Measurements from ENCODE around the gene CDC26. TPM values are rescaled to one million over a fixed set of nuclear protein-coding genes. Genes with fewer than 3 reads are reported as not detected.
A peak's percentile ranks its signal among the peaks of the same experiment; 100 is the strongest.
"Not testable (repeated sequence)": the region's sequence is repeated elsewhere in the genome, so short reads cannot be mapped to it uniquely, and the experiment has no call there.

Gene CDC26
- total RNA-seq, 2 donors from 2014 or later, result 47.0 to 47.9 TPM

DNA sequence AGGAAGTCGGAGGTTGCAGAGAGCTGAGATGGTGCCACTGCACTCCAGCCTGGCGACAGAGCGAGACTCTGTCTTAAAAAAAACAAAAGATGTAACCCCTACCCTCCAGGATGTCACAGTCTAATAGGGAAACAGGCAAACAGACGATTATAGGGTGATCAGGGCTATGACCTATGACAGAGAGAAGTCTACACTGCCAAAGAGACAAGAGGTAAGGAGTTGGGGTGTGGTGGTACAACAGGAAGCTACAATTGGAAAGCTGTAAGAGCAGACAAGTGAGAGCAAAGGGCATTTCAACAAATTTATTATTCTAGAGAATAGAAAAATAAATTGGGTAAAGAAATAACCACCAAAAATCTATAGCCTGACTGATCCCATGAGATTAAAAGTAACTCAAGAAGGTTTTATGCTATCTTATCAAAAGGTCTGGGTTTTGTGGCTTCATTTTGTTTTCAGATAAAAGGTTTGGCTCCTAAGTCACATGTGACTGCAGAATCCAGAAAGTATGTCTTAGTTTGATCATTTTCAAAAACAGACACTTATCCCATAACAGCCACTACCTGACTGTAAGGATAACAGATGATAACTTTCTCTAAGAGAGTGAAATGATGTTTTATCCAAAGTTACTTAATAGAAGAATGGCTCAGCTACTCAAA, 7.3 kb downstream of the CDC26 start:
- Mint-ChIP-seq H3K27ac (peak overlapping the region; percentile 52), H3K36me3 (ENCODE audit: low read depth) (no peaks in the 10 kb centered on the region), H3K27me3 (no peaks in the 10 kb centered on the region), H3K9me3 (no peaks in the 10 kb centered on the region), H3K4me1 (peaks cover 19% of the 10 kb centered on the region), H3K4me3 (no peak overlapping the region)
- ATAC-seq (replicated peaks), result no peak

DNA sequence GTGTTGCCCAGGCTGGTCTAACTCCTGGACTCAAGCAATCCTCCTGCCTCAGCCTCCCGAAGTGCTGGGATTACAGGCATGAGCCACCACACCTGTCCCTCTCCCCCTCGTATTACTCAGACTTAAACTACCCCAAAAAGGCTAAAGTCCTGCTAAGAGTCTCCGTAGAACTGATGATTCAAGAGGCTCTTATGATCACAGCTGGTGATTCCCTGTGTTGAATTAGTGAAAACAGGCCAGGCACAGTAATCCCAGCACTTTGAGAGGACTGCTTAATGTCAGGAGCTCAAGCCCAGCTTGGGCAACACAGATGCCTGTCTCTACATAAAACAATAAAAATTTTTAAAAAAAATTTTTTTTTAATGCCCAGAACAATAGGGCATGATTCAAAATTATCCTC, 9.2 kb downstream of the CDC26 start:
- H3K4me1 Mint-ChIP-seq, result peaks cover 18% of the 10 kb centered on the region
- H3K27ac Mint-ChIP-seq, result no peak overlapping the region
- no peaks in the 10 kb centered on the region for H3K27me3 Mint-ChIP-seq
- no peaks in the 10 kb centered on the region for H3K9me3 Mint-ChIP-seq
- no peak overlapping the region for H3K4me3 Mint-ChIP-seq
- ATAC-seq (replicated peaks), result no peak
- peaks cover 15% of the 10 kb centered on the region for H3K36me3 Mint-ChIP-seq (ENCODE audit: low read depth)

DNA sequence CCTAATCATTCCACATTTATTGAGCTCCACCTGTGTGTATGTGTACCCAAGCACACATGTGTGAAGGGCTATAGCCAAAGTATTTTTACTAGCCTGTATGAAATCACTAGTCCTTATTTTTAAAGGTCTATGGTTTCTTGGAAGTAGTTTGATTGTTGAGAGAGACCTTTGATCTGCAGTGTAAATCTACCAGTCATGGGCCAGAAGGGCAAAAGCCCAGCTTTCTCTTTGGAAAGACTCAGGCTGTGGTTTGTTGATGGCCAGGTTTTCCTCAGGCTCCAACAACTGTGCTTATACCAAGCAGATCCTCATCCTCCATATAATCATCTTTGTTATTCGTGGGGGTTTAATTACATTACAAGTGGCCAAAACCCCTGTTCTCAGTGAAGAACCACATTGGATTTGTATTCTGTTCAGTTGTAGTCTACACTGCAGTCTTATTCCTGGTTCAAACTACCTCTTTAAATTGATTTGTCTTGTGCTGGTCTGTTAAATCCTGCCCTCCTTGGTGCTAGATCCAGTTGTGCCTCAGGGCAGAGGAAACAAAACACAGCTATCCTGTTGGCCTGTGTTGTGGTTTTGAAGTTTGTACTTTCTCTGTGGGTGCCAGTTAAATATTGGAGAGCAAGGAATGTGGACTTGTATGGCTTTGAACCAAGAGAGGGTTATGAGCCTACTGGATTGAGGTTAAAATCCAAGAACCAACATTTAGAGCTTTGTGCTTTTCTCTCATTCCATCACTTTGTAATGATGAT, 13.3 kb downstream of the CDC26 start:
- no peak overlapping the region for H3K4me3 Mint-ChIP-seq
- no peaks in the 10 kb centered on the region for H3K9me3 Mint-ChIP-seq
- H3K36me3 Mint-ChIP-seq (ENCODE audit: low read depth), result peaks cover 53% of the 10 kb centered on the region
- H3K27me3 Mint-ChIP-seq, result no peaks in the 10 kb centered on the region
- no peak overlapping the region for H3K27ac Mint-ChIP-seq
- ATAC-seq (replicated peaks), result no peak
- no peaks in the 10 kb centered on the region for H3K4me1 Mint-ChIP-seq

DNA sequence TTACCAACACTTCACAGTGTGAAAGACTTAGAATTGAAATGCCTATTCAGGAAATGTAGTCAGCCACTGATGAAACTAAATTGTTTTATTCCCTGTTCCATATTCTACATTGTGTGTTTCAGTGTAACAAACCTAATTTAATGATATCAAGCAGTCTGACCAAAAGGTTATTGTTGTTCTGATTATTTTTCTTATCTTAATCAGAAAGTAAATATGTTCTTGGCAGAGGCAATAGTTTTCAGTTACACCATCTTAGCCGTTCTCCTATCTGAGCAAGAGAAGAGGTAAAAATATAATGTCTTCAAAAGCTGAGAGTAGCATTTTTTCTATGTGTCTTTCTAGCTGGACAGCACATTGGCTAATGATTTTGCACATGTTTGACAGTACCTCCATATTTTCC, 17.1 kb downstream of the CDC26 start:
- no peak for ATAC-seq (replicated peaks)
- Mint-ChIP-seq H3K27me3 (no peaks in the 10 kb centered on the region), H3K4me1 (no peaks in the 10 kb centered on the region)

DNA sequence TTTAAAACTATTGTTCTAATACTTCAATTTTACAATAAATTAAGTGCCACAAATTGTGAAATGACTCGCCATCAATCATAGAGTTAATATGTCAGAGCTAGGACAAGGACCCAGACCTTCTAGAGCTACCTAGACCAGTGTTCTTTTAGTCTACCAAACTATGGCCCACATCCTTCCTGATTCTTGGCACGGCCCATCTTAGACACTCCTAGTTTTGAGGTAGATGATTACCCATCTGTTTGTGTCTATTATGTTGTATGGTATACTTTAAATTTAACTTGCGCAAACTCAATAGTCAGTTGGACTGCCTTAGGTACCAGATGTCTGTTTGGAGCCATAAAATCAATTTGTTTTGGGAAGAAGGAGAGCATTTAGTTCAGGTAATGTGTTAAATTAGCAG, 17.5 kb downstream of the CDC26 start:
- Mint-ChIP-seq H3K4me1 (no peaks in the 10 kb centered on the region), H3K9me3 (no peaks in the 10 kb centered on the region), H3K36me3 (ENCODE audit: low read depth) (peaks cover 65% of the 10 kb centered on the region), H3K27ac (no peak overlapping the region), H3K4me3 (no peak overlapping the region), H3K27me3 (no peaks in the 10 kb centered on the region)
- no peak for ATAC-seq (replicated peaks)

More for the DNA sequence above, 17.1 kb downstream of the CDC26 start:
- Mint-ChIP-seq H3K27ac (no peak overlapping the region), H3K4me3 (no peak overlapping the region), H3K9me3 (no peaks in the 10 kb centered on the region), H3K36me3 (ENCODE audit: low read depth) (peaks cover 65% of the 10 kb centered on the region)

DNA sequence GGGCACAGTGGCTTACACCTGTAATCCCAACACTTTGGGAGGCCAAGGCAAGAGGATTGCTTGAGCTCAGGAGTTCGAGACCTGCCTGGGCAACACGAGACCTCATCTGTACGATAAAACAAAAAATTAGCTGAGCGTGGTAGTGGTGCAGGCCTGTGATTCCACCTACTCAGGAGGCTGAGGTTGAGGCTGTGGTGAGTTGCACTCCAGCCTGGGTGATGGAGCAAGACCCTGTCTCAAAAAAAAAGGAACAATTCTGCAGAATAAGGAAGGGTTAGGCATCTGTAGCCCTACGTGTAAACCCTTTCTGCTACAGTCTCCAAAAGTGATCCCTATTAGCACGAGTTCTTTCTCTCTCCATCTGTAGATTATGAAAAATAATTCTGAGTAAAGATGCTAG, 19.9 kb downstream of the CDC26 start:
- no peaks in the 10 kb centered on the region for H3K9me3 Mint-ChIP-seq
- no peak overlapping the region for H3K27ac Mint-ChIP-seq
- no peaks in the 10 kb centered on the region for H3K27me3 Mint-ChIP-seq
- ATAC-seq (replicated peaks), result no peak
- no peaks in the 10 kb centered on the region for H3K4me1 Mint-ChIP-seq
- H3K4me3 Mint-ChIP-seq, result no peak overlapping the region
- peaks cover 42% of the 10 kb centered on the region for H3K36me3 Mint-ChIP-seq (ENCODE audit: low read depth)

DNA sequence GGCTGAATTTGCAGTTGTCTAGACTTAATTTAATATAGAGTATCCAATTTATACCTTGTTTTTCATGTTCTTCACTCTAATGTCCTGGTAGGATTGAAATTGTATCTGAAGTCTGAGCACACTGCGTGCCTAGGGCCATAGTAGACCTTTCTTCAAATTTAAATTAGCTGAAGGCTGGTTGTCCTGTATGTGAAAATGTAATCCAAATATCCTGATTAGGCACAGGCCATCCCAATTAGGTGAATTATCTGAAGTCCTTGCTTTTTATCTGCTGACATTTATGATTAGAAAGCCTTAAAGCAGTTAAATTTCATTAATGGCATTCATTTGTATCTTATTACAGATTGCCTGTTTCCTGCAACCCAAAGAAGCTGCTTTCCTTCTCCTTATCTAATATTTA, 20.4 kb downstream of the CDC26 start:
- no peak overlapping the region for H3K4me3 Mint-ChIP-seq
- H3K27me3 Mint-ChIP-seq, result no peaks in the 10 kb centered on the region
- no peak for ATAC-seq (replicated peaks)
- H3K27ac Mint-ChIP-seq, result no peak overlapping the region
- peaks cover 38% of the 10 kb centered on the region for H3K36me3 Mint-ChIP-seq (ENCODE audit: low read depth)
- H3K9me3 Mint-ChIP-seq, result no peaks in the 10 kb centered on the region
- H3K4me1 Mint-ChIP-seq, result no peaks in the 10 kb centered on the region

DNA sequence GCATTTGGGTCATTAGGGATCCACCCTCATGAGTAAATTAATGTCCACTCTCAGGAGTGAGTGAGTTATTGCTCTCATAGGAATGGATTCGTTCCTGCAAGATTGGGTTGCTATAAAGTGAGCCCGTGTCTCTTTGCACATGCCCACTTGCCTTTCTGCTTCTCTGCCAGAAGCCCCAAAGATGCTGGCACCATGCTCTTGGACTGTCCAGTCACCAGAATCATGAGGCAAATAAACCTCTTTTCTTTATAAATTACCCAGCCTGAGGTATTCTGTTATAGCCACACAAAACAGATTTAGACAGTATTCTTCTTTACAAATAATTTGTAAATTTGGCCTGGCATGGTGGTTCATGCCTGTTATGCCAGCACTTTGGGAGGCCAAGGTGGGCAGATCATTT, 24.6 kb downstream of the CDC26 start:
- Mint-ChIP-seq H3K27ac (no peak overlapping the region), H3K4me3 (no peak overlapping the region), H3K4me1 (no peaks in the 10 kb centered on the region), H3K9me3 (no peaks in the 10 kb centered on the region), H3K36me3 (ENCODE audit: low read depth) (no peaks in the 10 kb centered on the region), H3K27me3 (no peaks in the 10 kb centered on the region)
- no peak for ATAC-seq (replicated peaks)

DNA sequence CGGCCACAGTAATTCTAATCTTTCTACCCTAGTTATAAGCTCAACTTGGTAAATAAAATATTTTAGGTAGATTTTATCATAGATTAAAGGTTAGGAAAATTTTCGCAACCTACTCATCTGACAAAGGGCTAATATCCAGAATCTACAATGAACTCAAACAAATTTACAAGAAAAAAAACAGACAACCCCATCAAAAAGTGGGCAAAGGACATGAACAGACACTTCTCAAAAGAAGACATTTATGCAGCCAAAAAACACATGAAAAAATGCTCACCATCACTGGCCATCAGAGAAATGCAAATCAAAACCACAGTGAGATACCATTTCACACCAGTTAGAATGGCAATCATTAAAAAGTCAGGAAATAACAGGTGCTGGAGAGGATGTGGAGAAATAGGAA, 25.7 kb downstream of the CDC26 start:
- H3K4me3 Mint-ChIP-seq; H3K9me3 Mint-ChIP-seq; H3K36me3 Mint-ChIP-seq (ENCODE audit: low read depth); H3K27ac Mint-ChIP-seq; H3K4me1 Mint-ChIP-seq; H3K27me3 Mint-ChIP-seq; ATAC-seq (replicated peaks): not testable (repeated sequence)

DNA sequence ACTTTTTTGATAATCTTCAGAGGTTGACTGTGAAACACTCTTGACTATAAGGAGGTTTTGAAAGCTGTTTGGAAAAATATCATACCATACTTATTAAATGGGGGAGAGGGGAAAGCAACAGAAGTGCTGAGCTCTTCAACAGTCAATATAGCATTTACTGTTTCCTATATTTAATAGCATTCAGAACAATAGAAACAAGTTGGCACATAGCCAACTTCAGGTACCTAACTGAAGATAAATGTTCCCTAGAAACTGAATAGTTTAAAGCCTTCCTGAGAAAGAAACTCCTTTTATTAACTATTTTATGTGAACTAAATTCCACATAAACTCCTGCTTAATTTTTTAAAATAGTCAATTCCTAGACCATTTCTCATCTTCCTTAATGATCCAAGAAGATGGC, 27.7 kb downstream of the CDC26 start:
- Mint-ChIP-seq H3K9me3 (no peaks in the 10 kb centered on the region), H3K27me3 (no peaks in the 10 kb centered on the region), H3K4me1 (no peaks in the 10 kb centered on the region), H3K4me3 (no peak overlapping the region), H3K36me3 (ENCODE audit: low read depth) (no peaks in the 10 kb centered on the region), H3K27ac (no peak overlapping the region)
- no peak for ATAC-seq (replicated peaks)

DNA sequence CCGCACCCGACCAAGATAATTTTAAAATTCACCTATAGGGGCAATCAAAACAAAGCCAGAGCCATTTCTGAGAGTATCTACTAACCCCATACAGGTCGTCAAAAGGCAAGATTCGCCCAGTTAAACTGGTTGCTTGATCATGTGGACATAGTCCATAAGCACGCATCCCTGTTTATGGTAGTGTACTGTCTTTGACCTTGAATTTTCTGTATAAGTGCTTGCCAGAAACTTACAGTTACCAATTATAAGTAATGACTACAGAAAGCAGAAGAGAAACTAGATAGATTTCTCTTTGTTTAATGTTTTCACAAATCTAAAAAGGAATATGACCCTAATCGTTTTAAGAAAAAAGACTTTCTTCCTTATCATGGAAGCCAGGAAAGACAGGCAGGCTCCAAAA, 28.4 kb downstream of the CDC26 start:
- Mint-ChIP-seq H3K4me3 (no peak overlapping the region), H3K4me1 (no peaks in the 10 kb centered on the region), H3K36me3 (ENCODE audit: low read depth) (no peaks in the 10 kb centered on the region), H3K27me3 (no peaks in the 10 kb centered on the region), H3K9me3 (no peaks in the 10 kb centered on the region), H3K27ac (no peak overlapping the region)
- no peak for ATAC-seq (replicated peaks)

DNA sequence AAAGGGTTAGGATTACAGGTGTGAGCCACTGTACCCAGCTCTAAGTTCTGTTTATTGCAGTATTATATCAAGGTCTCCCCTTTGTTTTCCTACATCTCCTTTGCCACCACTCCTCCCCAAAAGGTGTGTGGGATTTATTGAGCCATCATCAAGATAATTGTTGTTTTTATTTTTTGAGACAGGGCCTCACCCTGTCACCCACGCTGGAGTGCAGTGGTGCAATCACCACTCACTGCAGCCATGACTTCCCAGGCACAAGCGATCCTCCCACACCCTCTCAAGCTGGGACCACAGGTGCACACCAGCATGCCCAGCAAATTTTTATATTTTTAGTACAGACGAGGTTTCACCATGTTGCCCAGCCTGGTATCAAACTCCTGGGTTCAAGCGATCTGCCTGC, 29.5 kb downstream of the CDC26 start:
- H3K36me3 Mint-ChIP-seq (ENCODE audit: low read depth), result no peaks in the 10 kb centered on the region
- H3K4me3 Mint-ChIP-seq, result no peak overlapping the region
- no peaks in the 10 kb centered on the region for H3K27me3 Mint-ChIP-seq
- H3K27ac Mint-ChIP-seq, result no peak overlapping the region
- no peaks in the 10 kb centered on the region for H3K9me3 Mint-ChIP-seq
- no peak for ATAC-seq (replicated peaks)
- H3K4me1 Mint-ChIP-seq, result no peaks in the 10 kb centered on the region

DNA sequence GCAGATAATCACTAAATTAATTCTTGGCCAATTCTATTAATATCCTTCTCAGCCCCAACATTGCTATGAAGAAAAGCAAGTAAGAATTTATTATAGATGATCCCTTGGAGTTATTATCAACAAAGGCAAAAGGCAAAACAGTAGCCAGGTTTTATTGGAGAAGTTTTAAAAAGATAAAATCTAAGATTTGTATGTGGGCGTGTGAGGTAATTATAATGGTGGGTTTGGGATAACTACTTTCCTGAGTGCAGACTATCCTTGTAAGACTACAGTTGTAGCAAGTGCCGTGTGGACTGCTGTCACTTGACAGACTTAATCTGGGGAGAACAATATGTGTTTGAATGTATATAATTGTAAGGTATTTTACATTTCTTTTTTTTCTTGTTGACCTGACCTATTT, 30.8 kb downstream of the CDC26 start:
- no peak for ATAC-seq (replicated peaks)
- no peaks in the 10 kb centered on the region for H3K9me3 Mint-ChIP-seq
- H3K36me3 Mint-ChIP-seq (ENCODE audit: low read depth), result no peaks in the 10 kb centered on the region

DNA sequence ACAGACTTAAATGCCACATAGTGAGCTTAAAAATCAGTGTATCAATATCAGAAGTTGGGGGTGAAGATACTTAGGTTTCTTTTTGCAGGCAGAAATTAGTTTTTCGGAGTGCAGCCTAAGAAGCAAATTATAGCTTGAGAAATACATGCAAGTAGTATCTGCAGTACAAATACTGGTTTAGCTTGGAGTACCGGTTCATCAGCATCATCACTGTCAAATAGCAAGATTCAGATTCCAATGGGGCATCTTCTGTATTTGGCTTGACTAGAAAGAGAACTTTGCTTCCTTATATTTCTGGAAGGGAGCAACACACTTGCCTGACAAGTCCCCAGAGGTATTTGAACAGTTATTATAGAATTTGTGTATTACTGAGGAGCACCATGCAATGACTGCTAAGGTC, 34.2 kb downstream of the CDC26 start:
- no peak for ATAC-seq (replicated peaks)
- peaks cover 4% of the 10 kb centered on the region for H3K4me1 Mint-ChIP-seq
- no peaks in the 10 kb centered on the region for H3K27me3 Mint-ChIP-seq
- no peak overlapping the region for H3K27ac Mint-ChIP-seq
- H3K9me3 Mint-ChIP-seq, result no peaks in the 10 kb centered on the region
- H3K4me3 Mint-ChIP-seq, result no peak overlapping the region
- H3K36me3 Mint-ChIP-seq (ENCODE audit: low read depth), result no peaks in the 10 kb centered on the region

More for the DNA sequence above, 30.8 kb downstream of the CDC26 start:
- H3K4me3 Mint-ChIP-seq, result no peak overlapping the region
- no peaks in the 10 kb centered on the region for H3K4me1 Mint-ChIP-seq
- no peak overlapping the region for H3K27ac Mint-ChIP-seq
- H3K27me3 Mint-ChIP-seq, result no peaks in the 10 kb centered on the region

DNA sequence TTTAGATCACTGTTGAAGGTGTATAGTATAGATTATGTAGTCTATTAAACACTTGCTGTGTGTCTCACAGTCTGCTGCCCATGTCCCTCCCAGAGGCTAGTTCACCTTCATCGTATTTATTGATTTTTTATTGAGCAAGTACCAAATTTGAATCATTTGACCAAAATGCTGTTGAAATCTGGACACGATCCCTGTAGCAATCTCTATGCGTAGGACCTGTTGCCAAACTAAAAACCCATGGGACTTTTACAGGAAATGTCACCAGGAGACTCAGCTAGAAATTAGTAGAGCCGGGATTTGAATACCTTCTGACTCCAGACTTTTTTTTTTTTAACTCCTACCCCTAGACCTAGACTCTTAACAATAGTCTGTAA, 36.5 kb downstream of the CDC26 start:
- Mint-ChIP-seq H3K4me1 (peaks cover 7% of the 10 kb centered on the region), H3K36me3 (ENCODE audit: low read depth) (no peaks in the 10 kb centered on the region), H3K27me3 (no peaks in the 10 kb centered on the region), H3K9me3 (no peaks in the 10 kb centered on the region), H3K4me3 (no peak overlapping the region), H3K27ac (no peak overlapping the region)
- no peak for ATAC-seq (replicated peaks)

Measured in activated T-helper 17 cell treated with anti-CD3 and anti-CD28 coated beads, Interleukin-2, amount 50 U/mL, for 72 hours (primary cell).